ENCODE data around the gene PIPOX.

The PIPOX gene

DNA sequence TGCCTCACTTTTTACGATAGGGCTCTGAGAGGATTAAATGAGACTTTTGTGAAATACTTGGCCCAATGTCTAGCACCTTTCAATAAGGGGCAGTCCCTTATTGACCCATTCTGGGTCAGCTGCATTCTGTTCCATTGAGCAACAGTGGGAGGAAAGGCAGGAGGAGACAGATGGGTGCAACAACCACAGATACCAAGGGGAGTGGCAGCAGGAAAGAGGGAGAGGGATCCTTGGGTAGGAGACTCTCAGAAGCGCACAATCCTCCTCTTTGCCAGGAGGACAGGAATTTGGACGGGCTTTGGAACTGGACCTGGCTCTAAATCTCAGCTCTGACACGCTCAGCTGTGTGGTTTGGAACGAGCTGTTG lies 3.5 kb downstream of the PIPOX start:
- DNase-seq: no peak

DNA sequence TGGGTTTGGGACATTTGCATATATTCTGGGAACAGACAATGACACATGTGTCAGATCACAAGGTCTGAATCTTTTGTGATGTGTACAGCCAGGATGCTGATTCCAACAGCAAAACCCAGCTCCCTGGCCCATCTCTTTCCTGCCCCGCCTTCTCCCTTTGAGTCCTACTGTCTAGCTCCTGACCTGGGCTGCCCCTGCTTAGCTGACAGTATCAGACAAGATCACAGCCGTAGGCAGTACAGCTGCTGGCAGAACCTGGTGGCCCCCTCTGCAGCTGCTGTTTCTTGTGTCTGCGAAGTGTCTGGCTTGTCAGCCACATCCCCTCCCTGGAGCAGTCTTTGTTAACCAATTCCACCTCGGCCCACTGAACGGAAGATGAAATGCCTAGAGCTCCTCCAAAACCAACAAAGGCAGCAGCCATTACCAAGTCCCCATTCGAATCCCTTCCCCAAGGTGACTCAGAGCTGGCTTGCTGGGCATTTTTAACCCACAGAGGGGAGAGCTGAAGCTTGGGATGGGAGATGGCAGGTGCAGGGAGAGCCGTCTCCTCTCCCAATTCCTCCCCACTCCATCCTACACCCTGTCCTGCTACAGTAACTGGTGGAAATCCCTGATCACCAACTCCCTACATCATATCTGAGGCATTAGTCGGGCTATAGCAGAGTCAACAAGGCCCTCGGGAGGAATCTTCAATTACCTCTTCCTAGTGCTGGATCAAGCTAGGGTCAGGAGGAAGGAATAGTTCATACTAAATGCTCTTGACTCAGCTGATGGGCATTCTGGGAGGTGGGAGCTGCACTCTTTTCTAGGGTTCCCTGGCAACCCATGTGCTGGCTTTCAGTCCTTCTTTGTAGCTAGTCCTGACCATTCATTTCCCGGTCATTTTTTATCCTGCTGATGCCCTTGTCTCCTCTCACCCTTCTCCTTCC lies 5.8 kb downstream of the PIPOX start:
- DNase-seq: peak in 3 of 51 donors; percentile 11 to 36 (median 23)

DNA sequence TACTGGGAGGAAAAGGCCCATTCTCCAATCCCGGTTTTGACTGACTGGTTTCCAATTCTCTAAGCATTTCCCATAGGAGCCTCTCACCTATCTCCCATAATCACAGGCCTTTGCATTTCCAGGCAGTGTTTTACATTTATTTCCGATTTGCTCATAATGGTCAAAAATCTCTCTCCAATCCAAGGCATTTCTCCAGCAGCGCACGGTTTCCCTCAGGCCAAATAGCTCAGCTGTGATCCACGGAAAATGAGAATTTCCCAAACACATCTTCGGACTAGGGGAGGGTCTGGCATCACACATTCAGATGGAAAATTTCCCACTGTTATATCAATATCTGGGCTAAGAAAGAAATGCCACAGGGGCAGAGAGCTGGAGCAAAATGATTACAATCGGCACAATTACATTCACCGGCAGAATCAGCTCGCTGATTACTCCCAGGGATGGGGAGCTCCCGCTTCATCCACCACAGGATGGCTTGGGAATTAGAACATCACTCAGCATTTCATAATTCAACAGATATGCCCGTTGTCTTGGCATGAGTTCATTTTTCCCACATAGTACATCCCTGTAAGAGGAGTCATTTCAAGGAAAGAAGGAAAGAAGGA lies 6.7 kb downstream of the PIPOX start:
- no peak for DNase-seq

DNA sequence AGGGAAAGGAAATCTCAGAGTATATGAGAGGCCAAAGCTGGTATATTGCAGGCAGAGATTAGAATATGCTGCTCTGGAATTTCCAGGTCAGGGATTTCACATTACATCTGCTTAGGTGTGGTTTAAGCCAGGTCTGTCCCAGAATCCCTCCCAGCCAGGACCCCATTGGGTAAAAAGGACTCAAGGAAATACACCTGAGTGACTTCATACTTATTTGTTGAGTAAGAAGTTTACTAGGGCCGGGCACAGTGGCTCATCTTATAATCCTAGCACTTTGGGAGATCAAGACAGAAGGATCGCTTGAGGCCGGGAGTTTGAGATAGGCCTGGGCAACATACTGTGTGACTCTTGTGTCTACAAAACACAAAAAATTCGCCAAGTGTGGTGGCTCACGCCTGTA lies 7.2 kb downstream of the PIPOX start:
- DNase-seq: no peak

DNA sequence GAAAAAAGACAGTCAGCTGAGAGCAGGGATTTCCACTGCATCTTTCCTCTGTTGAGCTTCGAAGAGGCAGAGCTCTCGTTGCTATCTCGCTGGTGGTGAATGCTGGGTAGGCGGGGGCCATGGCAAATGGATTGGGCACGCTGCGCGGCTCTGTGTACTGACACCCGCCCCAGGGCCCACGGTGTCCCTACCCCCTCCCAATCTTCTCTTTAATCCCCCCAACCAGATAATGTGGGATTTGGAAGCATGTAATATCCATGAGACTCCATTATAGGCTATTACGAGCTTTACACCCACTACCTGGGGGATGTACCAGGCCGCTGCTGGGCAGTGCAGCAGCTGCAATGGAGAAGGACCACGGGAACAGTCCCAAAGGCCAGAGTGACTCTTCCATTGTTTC lies 8.3 kb downstream of the PIPOX start:
- no peak for DNase-seq

DNA sequence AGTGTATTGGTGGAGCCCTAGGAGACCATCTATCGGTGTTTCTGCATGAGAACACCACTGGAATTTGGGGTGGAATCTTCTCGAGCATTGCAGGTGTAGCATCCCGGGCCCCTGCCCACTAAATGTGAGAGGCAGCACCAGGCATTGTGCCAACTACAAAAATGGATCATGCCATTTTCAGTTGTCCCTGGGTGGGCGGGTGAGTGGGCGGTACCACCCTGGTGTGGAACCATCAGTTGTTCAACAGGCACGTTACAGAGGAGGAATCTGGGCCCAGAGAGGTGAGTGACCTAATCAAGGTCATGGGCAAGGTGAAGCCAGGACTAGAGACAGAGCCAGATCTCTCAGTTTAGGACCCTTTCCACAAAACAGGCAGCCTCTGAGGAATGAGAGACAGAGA lies 8.8 kb downstream of the PIPOX start:
- DNase-seq: no peak

DNA sequence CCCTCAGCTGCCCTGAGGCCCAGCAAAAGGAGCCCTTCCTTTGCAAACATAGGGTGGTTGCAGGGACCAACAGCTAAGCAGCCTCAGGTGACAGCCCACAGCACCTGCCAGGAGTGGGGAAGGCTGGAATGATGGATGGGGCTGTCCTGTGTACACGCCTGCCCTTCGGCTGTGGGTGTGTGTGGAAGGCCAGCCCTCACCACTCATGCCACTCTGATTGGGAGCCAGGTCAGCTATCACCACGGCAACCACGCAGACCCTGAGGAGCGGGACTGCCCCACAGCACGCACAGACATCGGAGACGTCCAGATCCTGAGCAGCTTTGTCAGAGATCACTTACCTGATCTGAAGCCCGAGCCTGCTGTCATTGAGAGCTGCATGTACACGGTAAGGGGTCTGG lies 11.9 kb downstream of the PIPOX start:
- peak in 1 of 51 donors; percentile 13 for DNase-seq

DNA sequence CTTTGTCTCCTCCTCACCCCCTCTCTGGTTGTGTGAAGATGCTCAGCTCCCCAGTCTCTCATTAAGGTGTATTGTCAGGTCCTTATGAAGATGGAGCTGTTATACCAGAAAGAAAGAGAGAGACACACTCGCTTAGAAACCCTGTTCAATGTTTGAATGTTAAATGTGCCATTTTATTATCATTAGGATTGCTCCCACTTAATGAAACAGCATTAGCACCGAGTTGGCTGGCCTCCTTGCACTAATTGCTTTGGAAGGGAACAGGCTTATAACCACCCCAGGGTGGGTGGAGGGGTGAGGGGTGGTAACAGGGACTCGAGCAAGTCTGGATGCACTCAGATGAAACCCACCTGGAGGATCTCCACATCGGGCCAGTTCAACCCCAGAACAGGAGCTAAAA lies 14.4 kb downstream of the PIPOX start:
- no peak for DNase-seq

DNA sequence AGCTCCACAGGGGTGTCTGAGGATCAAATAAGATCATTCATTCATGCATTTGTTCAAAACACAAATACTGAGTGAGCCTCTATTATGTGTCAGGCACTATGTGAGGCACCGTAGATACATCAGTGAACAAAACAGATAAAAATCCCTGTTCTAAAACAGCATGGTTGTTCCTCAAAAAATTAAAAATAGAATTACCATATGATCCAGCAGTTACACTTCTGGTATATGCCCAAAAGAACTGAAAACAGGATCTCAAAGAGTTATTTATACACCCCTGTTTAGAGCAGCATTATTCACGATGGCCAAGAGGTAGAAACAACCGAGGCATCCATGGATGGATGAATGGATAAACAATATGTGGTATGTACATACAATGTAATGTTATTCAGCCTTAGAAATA lies 15.4 kb downstream of the PIPOX start:
- DNase-seq: no peak

DNA sequence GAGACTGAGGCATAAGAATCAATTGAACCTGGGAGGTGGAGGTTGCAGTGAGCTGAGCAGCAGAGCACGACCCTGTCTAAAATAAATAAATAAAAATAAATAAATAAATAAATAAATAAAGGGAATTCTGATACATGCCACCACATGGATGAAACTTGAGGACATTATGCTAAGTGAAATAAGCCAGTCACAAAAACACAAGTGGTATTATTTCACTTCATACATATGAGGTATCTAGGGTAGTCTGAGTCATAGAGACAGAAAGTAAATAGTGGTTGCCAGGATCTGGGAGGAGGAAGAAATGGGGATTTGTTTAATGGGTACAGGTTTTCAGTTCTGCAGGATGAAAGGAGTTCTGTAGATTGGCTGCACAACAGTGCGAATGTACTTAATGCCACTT lies 16.3 kb downstream of the PIPOX start:
- no peak for DNase-seq

DNA sequence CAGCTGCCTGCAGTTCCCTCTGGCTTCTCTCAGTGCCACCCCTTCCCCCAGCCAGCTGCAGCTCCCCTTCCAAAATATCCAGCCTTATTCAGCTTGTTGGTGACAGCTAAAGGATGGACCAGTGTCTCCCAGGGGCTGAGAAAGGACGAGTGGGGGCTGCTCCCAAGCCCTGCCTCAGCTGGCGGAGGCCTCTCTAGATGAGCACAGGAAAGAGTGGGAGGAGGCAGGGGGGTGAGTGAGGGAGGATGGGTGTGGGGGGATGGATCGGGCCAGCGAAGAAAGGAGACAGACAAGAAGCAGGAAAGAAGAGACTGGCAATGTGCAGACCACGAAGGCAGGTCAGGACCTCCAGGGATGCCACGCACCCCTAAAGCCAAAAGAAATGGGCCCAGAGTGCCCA lies 17.5 kb downstream of the PIPOX start:
- no peak for DNase-seq

DNA sequence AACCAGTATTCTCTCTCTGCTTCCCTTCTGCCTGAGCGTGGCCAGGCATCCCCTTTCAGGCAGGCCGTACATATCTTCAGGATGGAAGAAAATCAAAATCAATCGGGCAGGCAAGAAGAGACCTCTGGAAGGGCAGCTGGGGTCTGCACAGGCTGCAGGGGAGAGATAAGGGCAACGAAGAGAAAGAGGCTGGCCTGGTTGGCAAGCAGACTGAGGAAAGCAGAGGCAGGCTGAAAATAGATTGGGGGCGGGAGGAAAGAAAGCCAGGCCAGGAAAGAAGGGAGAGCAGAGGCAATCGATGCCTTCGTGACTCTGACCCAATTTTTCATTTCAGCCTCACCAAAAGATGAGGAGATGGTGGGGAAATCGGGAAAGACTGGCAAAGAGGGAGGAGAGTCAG lies 18.1 kb downstream of the PIPOX start:
- peak in 3 of 51 donors; percentile 8 to 30 (median 20) for DNase-seq

DNA sequence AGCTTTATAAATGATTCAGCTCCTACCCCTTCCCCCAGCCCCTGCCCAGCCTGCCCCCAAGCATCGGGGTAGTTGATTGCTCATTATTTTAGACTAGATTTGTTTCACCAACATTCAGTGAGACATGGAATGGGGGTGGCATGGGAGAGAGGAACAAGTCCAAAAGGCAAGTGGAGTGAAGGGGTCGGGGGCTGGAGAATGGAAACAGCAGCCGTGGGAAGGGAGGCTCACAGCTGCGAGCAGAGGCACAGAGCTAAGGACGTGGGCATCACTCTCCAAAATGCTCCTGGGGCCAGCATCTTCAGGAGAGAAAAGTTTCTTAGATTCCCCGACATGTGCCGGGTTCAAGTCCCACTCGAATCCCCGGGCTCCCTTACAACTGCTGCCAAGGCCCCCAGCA lies 19.3 kb downstream of the PIPOX start:
- peak in 1 of 51 donors; percentile 27 for DNase-seq

DNA sequence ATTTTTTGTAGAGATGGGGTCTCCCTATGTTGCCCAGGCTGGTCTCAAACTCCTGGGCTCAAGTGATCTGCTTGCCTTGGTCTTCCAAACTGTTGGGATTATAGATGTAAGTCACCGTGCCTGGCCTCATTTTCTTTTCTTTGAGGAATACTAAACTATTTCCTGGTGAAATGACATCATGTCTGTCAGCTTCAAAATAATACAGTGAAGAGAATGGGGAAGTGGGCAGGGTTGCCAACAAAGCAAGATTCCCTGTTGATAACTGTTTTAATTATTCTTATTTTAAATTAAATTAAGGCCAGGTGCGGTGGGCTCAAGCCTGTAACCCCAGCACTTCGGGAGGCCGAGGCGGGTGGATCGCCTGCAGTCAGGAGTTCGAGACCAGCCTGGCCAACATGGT lies 21.1 kb downstream of the PIPOX start:
- DNase-seq: no peak

DNA sequence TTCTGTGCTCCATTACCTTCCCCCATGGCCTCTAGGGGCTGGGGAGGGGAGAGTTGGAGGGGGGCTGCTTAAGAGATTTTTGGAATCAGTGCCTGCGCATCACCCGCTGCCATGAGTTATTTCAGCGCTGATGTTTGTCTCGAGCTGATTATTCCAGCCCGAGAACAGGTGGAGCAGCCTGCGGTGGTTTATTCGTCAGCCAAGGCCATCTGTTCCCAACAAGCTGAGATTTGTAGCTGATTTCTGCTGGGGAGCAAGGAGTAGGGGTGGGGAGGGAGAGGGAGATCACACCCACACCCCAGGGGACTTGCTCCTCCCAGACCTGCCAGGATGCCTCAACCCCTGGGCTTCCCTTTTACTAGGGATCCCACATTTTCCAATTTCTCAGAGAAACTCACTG lies 23.1 kb downstream of the PIPOX start:
- DNase-seq: peak in 2 of 51 donors; percentile 22 to 39

DNA sequence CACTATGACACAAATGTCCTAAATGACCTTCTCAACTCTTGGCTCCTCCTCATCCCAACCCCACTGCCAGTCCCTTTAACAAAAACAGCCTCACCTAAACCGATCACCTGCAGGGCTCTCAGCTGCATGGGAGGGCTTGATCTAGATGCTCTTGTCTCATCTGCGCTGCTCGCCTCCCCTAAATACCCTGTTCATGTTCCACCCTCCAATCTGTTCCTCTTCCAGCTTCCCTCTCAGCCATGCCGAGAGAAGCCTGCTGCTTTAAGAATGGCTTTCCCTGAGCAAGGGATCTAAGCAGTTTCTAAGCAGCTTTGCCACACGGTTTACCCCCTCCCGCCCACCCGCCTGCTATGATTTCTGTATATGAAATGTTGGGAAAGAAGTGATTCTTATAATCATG lies 23.7 kb downstream of the PIPOX start:
- DNase-seq: peak in 1 of 51 donors; percentile 43

DNA sequence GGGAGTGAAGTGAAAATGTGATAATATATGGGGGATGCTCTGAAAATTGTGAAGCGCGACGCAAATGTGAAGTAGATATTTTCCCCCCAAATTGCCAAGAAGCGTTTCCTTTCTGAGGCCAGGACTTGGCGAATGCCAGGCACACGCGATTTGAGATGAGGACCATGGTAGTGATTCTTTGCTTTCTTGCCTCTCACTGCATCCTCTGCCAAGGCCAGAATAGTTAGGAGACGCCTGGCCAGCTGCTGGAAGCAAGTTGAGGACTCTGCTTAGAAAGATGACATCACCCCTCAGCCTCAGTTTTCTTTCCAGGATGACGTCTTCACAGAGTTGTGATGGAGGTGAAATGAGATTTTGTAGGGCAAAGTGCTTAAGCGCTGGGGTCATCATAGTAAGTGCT lies 25.9 kb downstream of the PIPOX start:
- peak in 7 of 51 donors; percentile 19 to 42 (median 26) for DNase-seq

DNA sequence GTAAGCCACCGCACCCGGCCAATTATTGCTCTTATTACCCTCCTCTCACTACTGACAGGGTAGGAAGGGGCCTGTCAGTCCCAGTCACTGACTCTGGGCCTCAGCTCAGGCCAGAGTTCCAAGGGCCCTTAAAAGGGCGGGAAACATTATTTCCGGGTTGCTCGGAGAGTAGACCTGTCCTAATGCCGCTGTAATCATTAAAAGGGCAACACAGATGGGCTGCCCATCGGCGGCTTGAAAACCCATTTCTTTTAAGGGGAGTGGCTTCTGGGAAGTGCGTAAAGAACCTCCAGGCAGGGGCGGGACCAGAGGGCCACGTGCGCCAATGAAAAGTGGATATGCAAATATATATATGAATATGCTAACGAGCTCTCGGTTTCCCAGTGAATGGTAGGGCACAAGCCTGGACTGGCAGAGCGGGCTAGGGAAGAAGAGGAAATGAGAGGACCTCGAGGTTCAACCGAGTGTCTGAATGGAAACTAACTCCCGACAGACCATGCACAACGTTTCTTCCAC lies 26.6 kb downstream of the PIPOX start:
- peak in 1 of 51 donors; percentile 51 for DNase-seq

DNA sequence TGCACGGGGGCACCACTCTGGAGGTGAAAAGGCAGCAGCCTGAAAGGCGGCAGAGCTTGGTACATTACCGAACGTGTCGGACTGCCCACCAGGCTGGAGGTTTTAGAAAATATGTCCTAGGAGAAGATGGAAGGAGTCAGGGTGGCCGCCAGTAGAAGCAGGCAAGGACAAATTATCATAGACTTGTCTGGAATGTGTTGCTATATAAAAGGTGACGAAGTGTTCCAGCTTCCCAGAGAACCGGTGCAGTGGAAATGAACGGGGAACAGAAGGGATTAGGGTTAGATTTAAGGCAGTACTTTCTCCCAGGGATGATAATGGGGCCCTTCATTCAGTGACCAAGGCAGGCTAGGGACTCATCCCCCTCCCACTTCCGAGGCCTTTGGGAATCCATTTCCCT lies 27.4 kb downstream of the PIPOX start:
- DNase-seq: no peak

DNA sequence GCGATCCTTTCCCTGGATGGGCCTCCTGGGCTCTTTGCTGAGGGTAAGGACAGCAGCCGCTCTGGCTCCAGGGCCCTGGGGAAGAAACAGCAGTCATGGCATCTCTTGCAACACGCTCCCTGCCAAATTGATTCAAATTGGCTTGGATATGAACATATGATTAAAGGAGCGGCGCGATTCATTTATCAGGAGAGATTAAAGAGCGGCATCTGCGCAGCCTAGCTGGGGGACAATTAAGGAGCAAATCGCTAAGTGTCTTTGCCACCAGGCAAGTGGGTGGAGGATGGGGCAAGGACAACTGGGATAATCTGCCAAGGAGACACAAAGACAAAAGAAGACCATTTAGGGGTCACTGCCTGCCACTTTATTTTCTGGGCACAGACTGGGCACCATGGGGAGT lies 27.8 kb downstream of the PIPOX start:
- DNase-seq: peak in 1 of 51 donors; percentile 9

DNA sequence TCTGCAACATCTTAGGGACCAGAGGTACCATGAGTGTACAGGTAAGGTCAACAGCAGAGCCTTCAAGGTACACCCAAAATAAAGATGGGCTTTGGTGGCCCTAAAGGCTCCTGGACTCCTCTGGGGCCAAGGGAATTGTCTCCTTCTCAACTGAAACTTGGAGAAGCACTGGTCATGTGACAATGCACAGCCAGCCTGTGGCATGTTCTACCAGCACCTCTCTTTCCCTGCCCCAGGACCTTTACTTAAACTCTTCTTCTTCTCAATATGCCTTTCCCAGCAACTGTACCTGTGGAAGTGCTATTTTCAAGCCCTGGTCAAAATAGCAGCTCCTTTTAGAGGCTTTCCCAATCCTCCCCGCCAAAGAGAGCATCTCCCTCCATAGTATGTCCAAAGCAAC lies 28.4 kb downstream of the PIPOX start:
- no peak for DNase-seq

DNA sequence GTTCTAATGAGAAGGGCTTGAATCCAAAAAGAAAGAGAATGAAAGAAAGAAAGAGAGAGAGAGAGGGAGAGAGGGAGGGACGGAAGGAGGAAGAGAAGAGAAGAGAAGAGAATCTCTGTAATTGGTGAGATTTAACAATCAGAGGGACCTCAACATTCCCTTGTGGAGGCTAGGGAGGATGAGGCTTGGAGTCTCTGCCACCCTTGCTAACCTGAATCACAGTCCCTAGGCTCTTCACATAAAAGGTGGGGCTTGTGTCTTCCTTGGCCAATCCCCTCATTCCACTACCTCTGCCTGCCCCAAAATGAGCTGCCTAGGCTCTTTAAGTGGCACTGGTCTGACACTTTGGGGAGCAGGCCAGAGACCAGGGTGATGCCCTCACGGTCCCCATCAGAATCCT lies 30.1 kb downstream of the PIPOX start:
- no peak for DNase-seq

DNA sequence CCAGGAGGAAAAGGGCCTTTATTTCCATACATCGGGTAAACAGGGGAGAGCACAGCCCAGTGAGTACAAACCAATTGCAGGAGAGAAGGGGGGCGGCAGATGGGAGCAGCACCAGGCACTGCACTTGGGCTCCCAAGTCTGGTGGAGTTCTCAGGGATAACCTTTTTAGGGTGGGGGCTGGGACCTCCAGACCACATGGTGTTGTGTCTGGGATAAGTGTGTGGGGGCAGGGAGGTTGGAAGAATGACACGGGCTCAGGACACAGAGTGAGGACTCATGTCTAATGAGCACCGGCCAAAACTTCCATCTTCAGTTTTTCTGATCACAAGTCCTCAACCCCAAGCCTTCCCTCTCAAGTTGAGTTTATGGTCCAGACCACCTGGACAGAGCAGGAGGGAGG lies 30.6 kb downstream of the PIPOX start:
- no peak for DNase-seq
